Small intestine (tissue), 7 donors: ENCODE measurements around the gene IFRD2. TPM values are rescaled to one million over a fixed set of nuclear protein-coding genes. Genes with fewer than 3 reads are reported as not detected.
"Not testable (repeated sequence)": the region's sequence is repeated elsewhere in the genome, so short reads cannot be mapped to it uniquely, and the experiment has no call there.

Experiments
- DNase-seq, 2 donors: peaks; one replicate each; pipeline versions ENCODE4 v3.0.0 to v3.0.0-alpha.2; 2013
- FAIRE-seq: peaks from 2 replicates; lab custom pipeline; 2012; peaks lifted over from hg19 to GRCh38; lab: Jason Lieb, UNC
- H3K27ac ChIP-seq, 3 donors: one replicate each; pipeline ENCODE4 v1.5.1; 2013; ENCODE audit warnings: low read length in 2 of 3, mild to moderate bottlenecking in 2 of 3, control low read depth in 1 of 3, inconsistent platforms in 1 of 3, low read depth in 1 of 3, moderate library complexity in 1 of 3
- H3K27me3 ChIP-seq, 3 donors: one replicate each; pipeline ENCODE4 v1.6.1; 2013; ENCODE audit warnings: low read length in 3 of 3, inconsistent platforms in 1 of 3; ENCODE audit not compliant: control insufficient read depth in 3 of 3, insufficient read depth in 3 of 3
- H3K36me3 ChIP-seq, 3 donors: one replicate each; pipeline ENCODE4 v1.6.1; 2013; ENCODE audit warnings: low read length in 3 of 3, inconsistent platforms in 1 of 3, low read depth in 1 of 3, mild to moderate bottlenecking in 1 of 3, moderate library complexity in 1 of 3; ENCODE audit not compliant: control insufficient read depth in 3 of 3, insufficient read depth in 2 of 3
- H3K4me1 ChIP-seq, 3 donors: one replicate each; pipeline ENCODE4 v1.6.1; 2013; ENCODE audit warnings: low read length in 2 of 3, inconsistent platforms in 1 of 3, low read depth in 1 of 3, mild to moderate bottlenecking in 1 of 3, moderate library complexity in 1 of 3; ENCODE audit not compliant: control insufficient read depth in 3 of 3, insufficient read depth in 2 of 3
- H3K4me3 ChIP-seq, 3 donors: one replicate each; pipeline ENCODE4 v1.5.1; 2013; ENCODE audit warnings: low read length in 3 of 3, control low read depth in 1 of 3, inconsistent platforms in 1 of 3, low read depth in 1 of 3, mild to moderate bottlenecking in 1 of 3, moderate library complexity in 1 of 3
- H3K9me3 ChIP-seq, 2 donors: one replicate each; pipeline ENCODE4 v1.6.1; 2013; ENCODE audit warnings: low read depth in 1 of 2, low read length in 1 of 2; ENCODE audit not compliant: control insufficient read depth in 2 of 2, insufficient read depth in 1 of 2
- WGBS, 3 donors: extraction: QIAGEN DNeasy Blood & Tissue Kit; methylation state at CpG; one replicate each; pipeline ENCODE4 v1.1.7; 2013; 5-methylcytosine and 5-hydroxymethylcytosine counted together
- polyA plus RNA-seq, 4 donors: library from polyadenylated mRNA; stranded (reverse) in 3 of 4; unstranded in 1 of 4; fragments of 200-250 nt in 3 of 4; fragments of 120-200 nt in 1 of 4; gene quantifications; one replicate each; pipeline versions ENCODE4 v1.2.1 to v1.2.3, GENCODE V29; 2013
- donor health status: healthy with polysubstance abuse.
- donor health status: control.
- donor health status: control.
- donor health status: Bipolar disorder and iron deficiency.
- donor health status: healthy.

IFRD2 gene
- polyA plus RNA-seq, 4 donors: 46.3 to 93.4 (median 71.0) TPM

DNA sequence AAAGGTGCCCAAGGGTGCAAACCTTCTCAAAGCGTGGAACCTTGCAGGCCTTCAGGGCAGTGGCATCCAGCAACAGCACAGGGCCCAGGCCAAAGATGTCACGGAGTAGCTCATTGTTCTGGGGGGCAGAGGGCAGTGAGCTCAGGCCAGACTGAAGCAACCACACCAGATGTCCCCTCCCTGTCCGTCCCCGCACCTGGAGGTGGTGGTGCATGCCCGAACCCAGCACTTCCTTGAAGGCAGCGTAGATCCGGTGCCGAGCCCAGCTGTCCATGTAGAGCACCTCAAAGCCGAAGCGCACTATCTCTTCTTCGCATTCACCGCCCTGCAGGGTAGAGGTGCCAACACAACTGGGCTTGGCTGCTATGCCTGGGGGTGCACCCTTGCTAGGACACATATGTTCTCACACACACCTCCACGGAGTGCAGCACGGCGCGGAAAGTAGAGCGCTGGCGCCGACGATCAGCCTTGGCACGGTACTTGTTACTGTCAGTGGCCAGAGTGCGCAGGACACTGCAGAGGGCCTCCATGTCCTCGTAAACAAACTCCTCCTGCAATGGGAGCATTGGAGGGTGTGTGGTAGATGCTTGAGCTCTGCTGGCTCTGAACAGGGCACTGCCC is 3.7 kb downstream of the IFRD2 start:
- FAIRE-seq: no peak

DNA sequence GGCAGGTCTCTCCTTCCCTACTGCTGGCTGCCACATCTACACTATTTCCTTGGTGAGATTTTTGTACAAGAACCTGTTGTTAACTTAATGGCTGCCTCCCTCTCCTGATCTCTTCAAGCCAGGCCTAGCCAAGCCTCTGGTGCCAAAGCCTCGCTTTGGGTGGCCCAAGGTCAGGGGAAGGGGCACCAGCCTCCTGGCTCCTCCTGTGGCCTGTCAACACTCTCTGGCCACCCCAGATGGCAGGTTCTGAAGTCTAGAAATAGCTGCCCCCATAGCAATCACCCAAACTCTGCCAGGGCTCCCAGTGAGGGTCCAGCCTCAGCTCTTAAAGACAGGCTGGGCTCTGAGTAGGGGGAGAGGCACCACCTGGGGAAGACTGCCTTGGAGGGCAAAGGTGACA is 5.0 kb downstream of the IFRD2 start:
- H3K9me3 ChIP-seq: no peaks in the 10 kb centered on the region
- DNase-seq: no peak
- H3K27ac ChIP-seq: no peak overlapping the region
- no peak for FAIRE-seq
- H3K4me1 ChIP-seq: peaks cover 0 to 15% (median 0%) of the 10 kb centered on the region in 3 donors
- H3K4me3 ChIP-seq: no peak overlapping the region
- H3K36me3 ChIP-seq: peaks cover 3 to 51% (median 8%) of the 10 kb centered on the region in 3 donors
- 83 to 92% (median 90%) methylated on average over 1 of the region's 1 CpG for WGBS, 3 donors
- peaks cover 0 to 3% (median 0%) of the 10 kb centered on the region in 3 donors for H3K27me3 ChIP-seq

More for the DNA sequence above, 3.7 kb downstream of the IFRD2 start:
- Histone ChIP-seq H3K4me1 (peaks cover 0 to 24% (median 0%) of the 10 kb centered on the region in 3 donors), H3K27ac (no peak overlapping the region), H3K27me3 (no peaks in the 10 kb centered on the region), H3K36me3 (peaks cover 3 to 51% (median 8%) of the 10 kb centered on the region in 3 donors), H3K4me3 (no peak overlapping the region), H3K9me3 (no peaks in the 10 kb centered on the region)
- no peak for DNase-seq
- WGBS, 3 donors: 93 to 95% (median 93%) methylated on average over 22 to 23 of the region's 23 CpGs

- FAIRE-seq: no peak
- no peak for DNase-seq
Measured at GRCh38 chr3:50286322-50287227, 5.7 kb downstream of the IFRD2 start.

DNA sequence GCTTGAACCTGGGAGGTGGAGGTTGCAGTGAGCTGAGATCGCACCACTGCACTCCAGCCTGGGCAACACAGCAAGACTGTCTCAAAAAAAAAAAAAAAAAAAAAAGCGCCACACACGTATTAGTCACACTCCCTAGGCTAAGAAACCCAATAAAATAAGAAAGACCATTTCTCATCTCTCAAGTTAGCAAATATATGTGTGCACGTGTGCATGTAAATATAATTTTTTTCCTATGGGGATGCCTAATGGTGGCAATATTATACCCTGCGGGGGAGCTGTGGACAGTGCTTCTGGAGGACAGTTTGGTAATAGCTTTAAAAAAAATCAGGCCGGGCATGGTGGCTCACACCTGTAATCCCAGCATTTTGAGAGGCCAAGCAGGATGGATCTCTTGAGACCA is 8.1 kb downstream of the IFRD2 start:
- H3K27me3 ChIP-seq, H3K9me3 ChIP-seq, H3K27ac ChIP-seq, DNase-seq, H3K4me1 ChIP-seq, H3K4me3 ChIP-seq, FAIRE-seq: not testable (repeated sequence)
- H3K36me3 ChIP-seq: peaks cover 3 to 30% (median 8%) of the 10 kb centered on the region in 3 donors
- 74 to 86% (median 85%) methylated on average over 6 of the region's 6 CpGs for WGBS, 3 donors

More at GRCh38 chr3:50286322-50287227, 5.7 kb downstream of the IFRD2 start:
- Histone ChIP-seq H3K36me3 (peaks cover 3 to 50% (median 8%) of the 10 kb centered on the region in 3 donors), H3K4me1 (peaks cover 0 to 13% (median 0%) of the 10 kb centered on the region in 3 donors), H3K9me3 (no peaks in the 10 kb centered on the region), H3K27me3 (peaks cover 0 to 3% (median 0%) of the 10 kb centered on the region in 3 donors), H3K27ac (no peak overlapping the region), H3K4me3 (no peak overlapping the region)
- 86 to 88% (median 87%) methylated on average over 27 to 28 of the region's 28 CpGs for WGBS, 3 donors

DNA sequence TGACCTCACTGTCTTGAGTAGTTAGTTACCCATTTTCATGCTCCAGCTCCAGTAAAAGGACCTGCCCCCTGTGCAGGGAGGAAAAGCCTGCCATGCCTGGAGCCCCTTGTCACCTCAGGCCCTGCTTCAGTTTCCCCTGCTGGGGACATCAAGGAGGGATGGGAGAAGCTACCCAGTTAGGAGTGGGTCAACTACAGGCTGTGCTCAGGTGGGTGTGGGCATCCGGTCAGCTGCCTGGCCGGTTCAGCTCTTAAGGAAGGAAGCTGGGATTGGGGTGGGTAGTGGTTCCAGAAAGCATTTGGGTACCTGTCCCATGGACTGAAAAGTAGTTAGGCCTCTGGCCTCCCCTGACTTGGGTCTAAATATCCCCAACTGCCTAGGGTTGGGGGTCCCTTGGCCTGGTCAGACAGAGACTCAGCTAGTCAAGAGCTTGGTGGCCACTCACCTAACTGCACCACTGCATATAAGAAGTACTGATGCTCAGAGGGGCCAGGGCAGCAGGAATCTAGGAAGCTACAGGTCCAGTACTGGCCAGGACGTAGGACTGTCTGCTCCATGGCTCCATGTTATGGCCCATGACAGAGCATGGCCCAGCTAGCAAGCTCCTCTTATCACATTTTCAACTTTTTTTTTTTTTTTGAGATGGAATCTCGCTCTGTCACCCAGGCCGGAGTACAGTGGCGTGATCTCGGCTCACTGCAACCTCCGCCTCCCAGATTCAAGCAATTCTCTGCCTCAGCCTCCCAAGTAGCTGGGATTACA is 12.8 kb downstream of the IFRD2 start:
- no peak for DNase-seq
- H3K27ac ChIP-seq: no peak overlapping the region
- peaks cover 3 to 44% (median 9%) of the 10 kb centered on the region in 3 donors for H3K36me3 ChIP-seq
- no peak for FAIRE-seq
- peaks cover 0 to 17% (median 4%) of the 10 kb centered on the region in 3 donors for H3K27me3 ChIP-seq
- WGBS, 3 donors: 87 to 95% (median 92%) methylated on average over 8 of the region's 8 CpGs
- no peak overlapping the region for H3K4me3 ChIP-seq
- H3K9me3 ChIP-seq: no peaks in the 10 kb centered on the region
- H3K4me1 ChIP-seq: peaks cover 0 to 5% (median 0%) of the 10 kb centered on the region in 3 donors

DNA sequence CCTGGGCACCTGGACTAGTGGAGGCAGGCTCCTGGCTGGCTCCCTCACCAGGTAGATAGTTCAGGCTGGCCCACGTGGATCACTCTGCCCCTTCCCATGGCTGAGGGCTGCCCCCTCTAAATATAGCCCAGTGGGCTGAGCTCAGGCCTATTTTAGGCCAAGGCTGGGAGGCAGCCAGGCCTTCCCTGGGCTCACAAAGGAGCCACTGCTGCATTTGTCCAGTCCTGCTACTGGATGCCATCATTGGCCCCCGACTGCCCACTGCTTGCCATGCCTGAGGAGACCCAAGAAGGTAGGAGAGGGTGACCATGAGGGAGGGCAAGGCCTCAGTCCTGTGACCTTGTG is 13.4 kb downstream of the IFRD2 start, which contains the start of gene LSMEM2:
Gene LSMEM2 (plus strand): TSS at position 208 of the 345 bp plus-strand sequence. CDS start 27 bp downstream, at position 235.
- H3K27ac ChIP-seq: no peak within 1 kb of the TSS
- no peak within 1 kb of the TSS for H3K4me3 ChIP-seq
- peaks cover 0 to 23% (median 5%) of the 10 kb centered on the region in 3 donors for H3K27me3 ChIP-seq
- no peaks in the 10 kb centered on the region for H3K9me3 ChIP-seq
- WGBS, 3 donors: 60 to 80% (median 61%) methylated on average over 2 of the region's 2 CpGs
- FAIRE-seq (no peak), DNase-seq (no peak)
- peaks cover 3 to 50% (median 9%) of the 10 kb centered on the region in 3 donors for H3K36me3 ChIP-seq
- H3K4me1 ChIP-seq: peaks cover 0 to 11% (median 0%) of the 10 kb centered on the region in 3 donors

GRCh38 chr3:50278123-50278879 is 13.9 kb downstream of the IFRD2 start:
- FAIRE-seq: no peak
- DNase-seq: no peak
- Histone ChIP-seq H3K27ac (no peak overlapping the region), H3K4me1 (peaks cover 0 to 15% (median 0%) of the 10 kb centered on the region in 3 donors), H3K36me3 (peaks cover 3 to 55% (median 9%) of the 10 kb centered on the region in 3 donors), H3K4me3 (no peak overlapping the region), H3K9me3 (no peaks in the 10 kb centered on the region), H3K27me3 (peaks cover 0 to 28% (median 5%) of the 10 kb centered on the region in 3 donors)
- WGBS, 3 donors: 75 to 83% (median 80%) methylated on average over 4 of the region's 4 CpGs
